Stimulated activated CD8-positive, alpha-beta memory T cell treated with anti-CD3 and anti-CD28 coated beads, Interleukin-4, amount 100 ng/mL, for 24 hours (primary cell): ENCODE measurements around the gene RALGAPA2.

Experiments used
- DNase-seq: peaks from one replicate; pipeline ENCODE4 v3.0.0-alpha.2; 2020; ENCODE audit warnings: low read depth

The RALGAPA2 gene

DNA sequence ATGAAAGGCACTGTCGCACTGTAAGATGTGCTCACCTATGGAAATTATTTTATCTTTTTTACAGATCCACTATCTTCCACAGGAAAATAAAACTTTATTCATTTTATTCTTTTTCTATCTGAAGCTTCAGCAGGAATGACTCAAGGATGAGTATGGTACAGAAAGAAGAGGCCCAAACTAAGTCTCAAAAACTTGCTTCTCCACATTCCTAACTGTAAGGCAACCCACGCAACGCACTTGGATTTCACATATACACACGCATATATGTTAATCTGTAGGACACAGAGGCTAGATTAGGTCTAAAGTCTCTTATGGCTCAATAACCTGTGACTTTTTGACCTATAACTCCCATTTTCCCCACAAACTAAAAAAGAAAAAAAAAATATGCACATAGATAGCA lies 81.9 kb downstream of the RALGAPA2 start:
- no peak for DNase-seq

- DNase-seq = no peak
Measured at GRCh38 chr20:20629556-20630188, 82.8 kb downstream of the RALGAPA2 start.

DNA sequence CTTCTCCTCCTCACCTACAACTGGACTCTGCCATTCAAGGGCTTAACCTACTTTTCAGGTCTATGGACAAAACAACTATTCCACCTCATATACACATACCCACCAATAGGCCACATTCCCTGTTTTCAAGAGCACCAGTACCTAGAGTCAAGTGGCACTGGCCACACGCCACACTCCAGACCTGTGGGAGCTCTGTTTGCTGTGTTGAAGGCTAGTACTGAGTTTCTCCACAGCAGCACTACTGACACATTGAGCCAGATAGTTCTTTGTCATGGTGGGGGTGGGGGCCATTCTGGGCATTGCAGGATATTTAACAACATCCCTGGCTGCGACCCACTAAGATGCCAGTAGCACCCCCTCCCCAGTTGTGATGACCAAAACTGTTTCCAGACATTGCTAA lies 84.1 kb downstream of the RALGAPA2 start:
- DNase-seq = no peak

GRCh38 chr20:20627471-20627870 lies 85.0 kb downstream of the RALGAPA2 start:
- no peak for DNase-seq

GRCh38 chr20:20624914-20625313 lies 87.5 kb downstream of the RALGAPA2 start:
- DNase-seq = no peak

- DNase-seq = no peak
Measured at GRCh38 chr20:20621195-20621594, 91.2 kb downstream of the RALGAPA2 start.

GRCh38 chr20:20614391-20614790 lies 98.1 kb downstream of the RALGAPA2 start:
- no peak for DNase-seq

GRCh38 chr20:20612251-20612650 lies 100.2 kb downstream of the RALGAPA2 start:
- no peak for DNase-seq

- DNase-seq = no peak
Measured at GRCh38 chr20:20611167-20611566, 101.3 kb downstream of the RALGAPA2 start.

GRCh38 chr20:20609522-20609921 lies 102.9 kb downstream of the RALGAPA2 start:
- no peak for DNase-seq

DNA sequence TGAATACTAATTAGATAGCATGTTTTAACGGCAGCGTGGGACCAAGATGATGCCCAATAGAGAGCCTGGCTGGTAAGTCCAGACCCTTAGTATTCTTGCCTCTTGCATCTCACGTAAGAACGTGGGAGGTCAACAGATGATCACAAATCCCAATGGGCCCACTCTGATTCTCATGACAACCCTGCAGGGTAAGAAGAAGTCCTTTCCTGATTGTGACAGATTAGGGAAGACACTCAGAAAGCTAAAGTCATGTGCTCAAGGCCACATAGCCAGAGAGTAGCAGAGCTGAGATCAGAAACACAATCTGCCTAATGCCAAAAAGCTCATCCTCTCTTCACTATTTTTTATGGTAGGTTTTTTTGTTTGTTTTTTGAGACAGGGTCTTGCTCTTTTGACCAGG lies 103.8 kb downstream of the RALGAPA2 start:
- no peak for DNase-seq

- no peak for DNase-seq
Measured at GRCh38 chr20:20608041-20608440, 104.4 kb downstream of the RALGAPA2 start.

DNA sequence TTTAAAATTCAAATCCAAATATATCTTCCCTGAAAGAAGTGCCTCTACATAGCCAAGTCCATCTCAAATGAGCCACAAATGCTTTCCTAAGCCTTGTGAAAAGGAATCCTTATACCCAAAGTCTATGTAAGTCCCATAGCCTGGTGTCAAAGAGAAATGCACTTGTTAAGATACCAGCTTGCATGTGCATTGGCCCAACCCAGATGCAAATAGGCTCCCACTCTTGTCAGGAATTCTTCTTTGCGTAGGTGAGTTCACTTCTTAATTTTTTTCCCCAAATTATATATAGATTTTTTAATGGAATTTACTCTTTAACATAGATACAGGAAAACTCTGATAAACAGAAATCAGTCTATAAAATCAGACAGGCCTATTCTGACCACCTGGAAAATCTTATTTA lies 105.6 kb downstream of the RALGAPA2 start:
- DNase-seq = no peak

- no peak for DNase-seq
Measured at GRCh38 chr20:20606050-20606449, 106.4 kb downstream of the RALGAPA2 start.

DNA sequence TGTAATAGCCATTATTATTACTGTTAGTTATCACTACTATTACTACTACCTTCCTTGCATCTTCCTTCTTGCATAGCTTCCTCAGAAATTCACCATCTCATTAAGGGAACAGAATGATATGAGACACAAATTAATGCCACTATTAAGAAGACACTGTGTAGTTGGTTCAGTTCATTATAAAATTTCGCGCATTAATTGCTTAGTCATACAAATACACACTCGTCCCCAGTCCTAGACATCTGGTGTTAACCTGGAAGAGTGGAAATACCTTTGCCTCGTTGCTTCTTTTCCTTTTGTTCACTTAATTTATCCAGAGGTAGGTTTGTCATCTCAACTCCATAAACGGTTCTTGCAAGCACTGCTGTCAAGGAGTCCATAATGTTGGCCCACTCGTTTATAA lies 107.5 kb downstream of the RALGAPA2 start:
- no peak for DNase-seq

- no peak for DNase-seq
Measured at GRCh38 chr20:20604357-20604756, 108.1 kb downstream of the RALGAPA2 start.

- no peak for DNase-seq
Measured at GRCh38 chr20:20603339-20603990, 109.0 kb downstream of the RALGAPA2 start.

DNA sequence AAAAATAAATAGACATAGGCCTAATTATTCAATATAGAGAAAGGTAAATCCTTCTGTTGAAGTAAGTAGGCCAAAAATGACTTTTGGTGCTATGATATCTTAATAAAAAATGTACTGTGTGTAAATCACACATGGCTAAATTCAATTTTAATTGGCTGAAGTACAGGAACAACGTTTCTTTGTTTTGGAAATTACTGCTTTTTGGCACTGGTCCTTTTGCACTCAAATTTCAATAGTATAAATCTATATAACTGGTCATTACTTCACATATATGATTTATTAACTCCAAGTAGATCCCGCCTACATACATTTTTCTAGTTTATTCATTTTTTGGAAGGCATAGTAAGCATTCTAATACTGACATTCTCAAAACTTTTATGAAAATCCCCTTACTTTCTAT lies 114.5 kb downstream of the RALGAPA2 start:
- no peak for DNase-seq

DNA sequence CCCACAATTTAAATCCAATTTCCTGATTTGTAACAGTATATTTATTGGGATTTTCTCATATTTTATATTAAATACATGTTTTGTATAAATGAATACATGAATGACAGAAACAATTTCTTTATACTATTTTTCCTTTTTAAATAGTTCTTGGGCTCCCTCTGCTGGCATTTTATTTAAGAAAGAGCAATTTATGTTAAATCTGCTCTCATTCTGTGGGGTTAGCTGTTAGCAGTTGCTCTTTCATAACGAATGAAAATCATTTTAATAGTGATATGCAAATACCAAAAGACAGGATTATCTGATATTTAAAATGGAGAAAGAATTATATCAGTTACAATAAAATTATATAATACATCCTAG lies 118.3 kb downstream of the RALGAPA2 start:
- DNase-seq = no peak

DNA sequence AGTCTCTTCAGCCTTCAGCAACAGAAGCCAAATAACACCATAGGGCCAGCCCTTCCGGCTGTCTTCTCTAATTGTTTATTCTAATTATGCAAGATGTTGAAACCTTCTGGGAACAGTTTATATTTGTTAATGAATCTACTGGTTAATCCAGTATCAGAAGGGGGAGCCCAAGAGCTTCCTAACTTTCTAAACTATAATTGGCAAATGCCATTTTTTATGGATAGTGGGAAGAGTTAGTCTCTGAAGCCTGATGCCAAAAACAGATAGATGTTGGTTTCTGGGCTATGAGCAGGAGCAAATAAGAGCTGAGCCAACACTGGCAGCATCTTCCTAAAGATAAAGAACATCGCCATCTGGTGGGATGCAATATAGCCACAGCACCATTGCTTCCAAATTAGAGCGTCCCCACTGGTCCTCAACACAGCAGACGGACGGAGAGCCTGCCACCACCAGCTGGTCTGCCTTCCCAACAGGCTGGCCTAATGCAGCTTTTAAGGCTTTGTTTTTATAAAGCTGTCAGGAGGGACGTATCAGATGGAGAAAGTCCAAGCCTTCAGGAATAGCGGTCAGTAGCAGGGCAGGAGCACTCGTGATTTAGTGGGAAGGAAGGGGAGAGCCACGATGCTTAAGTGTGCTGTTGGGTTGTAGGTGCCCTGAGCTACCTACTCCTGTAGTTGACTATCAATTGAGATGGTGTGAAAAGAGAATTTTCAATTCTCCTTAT lies 118.8 kb downstream of the RALGAPA2 start:
- no peak for DNase-seq

DNA sequence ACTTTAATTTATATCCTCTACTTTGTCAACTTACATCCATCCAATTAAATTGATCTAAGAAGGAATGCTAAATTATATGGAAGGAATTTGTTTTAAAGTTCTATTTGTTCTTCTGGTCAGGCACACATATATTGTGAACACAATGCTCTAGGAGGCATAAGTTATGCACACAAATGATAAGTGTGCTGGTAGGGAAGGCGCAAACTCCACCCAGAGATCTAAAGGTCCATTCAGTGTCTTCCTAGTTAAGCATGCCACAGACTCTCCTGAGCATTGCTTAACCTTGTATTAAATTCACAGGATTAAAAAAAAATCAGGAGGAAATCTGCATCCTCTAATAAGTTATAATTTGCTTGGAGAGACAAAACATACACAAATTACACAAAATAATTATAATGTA lies 127.3 kb downstream of the RALGAPA2 start:
- DNase-seq = no peak

GRCh38 chr20:20582734-20583133 lies 129.7 kb downstream of the RALGAPA2 start:
- DNase-seq = no peak

- no peak for DNase-seq
Measured at GRCh38 chr20:20580139-20580538, 132.3 kb downstream of the RALGAPA2 start.

DNA sequence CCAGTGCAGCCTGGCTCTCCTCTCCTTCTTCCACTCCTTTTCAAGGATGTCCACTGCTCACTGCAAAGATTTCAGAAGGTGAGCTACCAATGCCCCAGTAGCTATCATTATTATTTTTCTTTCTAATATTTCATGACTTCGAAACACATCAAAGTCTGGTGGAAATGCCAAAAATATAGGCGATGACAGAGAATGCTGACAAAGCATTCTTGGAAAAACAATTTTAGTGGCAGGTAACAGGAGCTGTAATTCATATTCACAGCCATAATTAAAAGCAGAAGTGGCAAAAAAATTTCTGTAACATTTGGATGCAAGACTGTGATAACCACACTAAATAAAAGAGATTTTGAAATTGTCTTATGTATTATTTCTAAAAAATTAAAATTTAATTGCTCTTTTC lies 133.6 kb downstream of the RALGAPA2 start:
- DNase-seq = no peak
